HepG2 (cell line): ENCODE results near the gene MAPRE3. TPM values are rescaled to one million over a fixed set of nuclear protein-coding genes. Genes with fewer than 3 reads are reported as not detected.

Experiments
- ATAC-seq: fragments of 200-7000 bp; cut with Tn5 transposase; 3 replicates; pipeline ENCODE4 v1.9.1; 2020; ENCODE audit warnings: mild to moderate bottlenecking, moderate library complexity
- BruUV-seq: library from RNA; stranded (reverse); fragments of 400-500 nt; replicated peaks from 2 replicates; lab custom pipeline; 2021; lab: Mats Ljungman, UMichigan
- CTCF ChIA-PET: fragments of 300-600 bp; formaldehyde crosslinking; extraction: SDS; loops from one replicate; lab custom pipeline; 2021; ENCODE audit warnings: low total read pairs, inconsistent platforms, low intra/inter-chr PET ratio; lab: Yijun Ruan, JAX
- POLR2A ChIA-PET: fragments of 350-600 bp; sonication (Branson Sonifier 250); formaldehyde crosslinking; loops from one replicate; lab custom pipeline; 2020; ENCODE audit warnings: antibody characterized with exemption, inconsistent platforms; lab: Yijun Ruan, JAX
- DNase-seq: peaks from one replicate; pipeline ENCODE4 v3.0.0-alpha.2; 2015; ENCODE audit warnings: low spot score
- FAIRE-seq: peaks from 3 replicates; lab custom pipeline; 2011; peaks lifted over from hg19 to GRCh38; lab: Jason Lieb, UNC
- H2AFZ ChIP-seq: one replicate; pipeline ENCODE4 v1.6.1; 2011; ENCODE audit warnings: low read length, inconsistent platforms
- H3K27ac ChIP-seq: fragments of 300-600 bp; 3 replicates; pipeline ENCODE4 v1.8.0; 2011; ENCODE audit warnings: mixed run types, mild to moderate bottlenecking, mixed read lengths, low read length, inconsistent platforms; ENCODE audit not compliant: insufficient read depth; ENCODE audit errors: extremely low read length
- H3K27me3 ChIP-seq, 2 experiments: fragments of 200-600 bp in 1 of 2; 2 replicates in 1 of 2; 3 replicates in 1 of 2; pipeline versions ENCODE4 v1.6.0 to v1.8.0; 2011; ENCODE audit warnings: low read length in 2 of 2, mild to moderate bottlenecking in 2 of 2, moderate library complexity in 2 of 2, inconsistent platforms in 1 of 2; ENCODE audit not compliant: insufficient read depth in 2 of 2, control insufficient read depth in 1 of 2
- H3K36me3 ChIP-seq, 2 experiments: fragments of 200-600 bp in 1 of 2; replicated peaks in 1 of 2; 2 replicates in 1 of 2; 3 replicates in 1 of 2; pipeline versions ENCODE4 v1.5.1 to v1.8.0; 2011; ENCODE audit warnings: low read length in 2 of 2, inconsistent platforms in 1 of 2; ENCODE audit not compliant: insufficient read depth in 2 of 2, control insufficient read depth in 1 of 2
- H3K4me1 ChIP-seq: 2 replicates; pipeline ENCODE4 v1.5.1; 2012; ENCODE audit warnings: low read length, inconsistent platforms; ENCODE audit not compliant: insufficient read depth
- H3K4me2 ChIP-seq: 2 replicates; pipeline ENCODE4 v1.6.0; 2011; ENCODE audit warnings: low read depth, low read length, inconsistent platforms
- H3K4me3 ChIP-seq, 3 experiments: fragments of 200-600 bp in 1 of 3; sonication (generic), shearing (Covaris generic) in 1 of 3; replicated peaks in 1 of 3; 2 replicates each; pipeline ENCODE4 v1.5.1; 2011 to 2016; ENCODE audit warnings: low read length in 3 of 3, inconsistent platforms in 2 of 3, low read depth in 2 of 3, mild to moderate bottlenecking in 2 of 3, control low read depth in 1 of 3, mixed read lengths in 1 of 3; ENCODE audit not compliant: insufficient read depth in 1 of 3
- H3K79me2 ChIP-seq: one replicate; pipeline ENCODE4 v1.6.1; 2011; ENCODE audit warnings: low read length, inconsistent platforms; ENCODE audit not compliant: insufficient read depth
- H3K9ac ChIP-seq: 2 replicates; pipeline ENCODE4 v1.6.0; 2011; ENCODE audit warnings: mild to moderate bottlenecking, low read depth, low read length, inconsistent platforms; ENCODE audit not compliant: insufficient read depth
- H3K9me3 ChIP-seq: 2 replicates; pipeline ENCODE4 v1.5.1; 2012; ENCODE audit warnings: mild to moderate bottlenecking, low read length
- H4K20me1 ChIP-seq: 2 replicates; pipeline ENCODE4 v1.6.0; 2011; ENCODE audit warnings: inconsistent platforms, mild to moderate bottlenecking, low read length, moderate library complexity; ENCODE audit not compliant: insufficient read depth
- GZF1 ChIP-seq: sonication (generic); formaldehyde crosslinking; IDR thresholded peaks from 2 replicates; pipeline ENCODE4 v1.5.1; 2020; ENCODE audit warnings: mild to moderate bottlenecking, missing genetic modification reagents
- HIVEP1 ChIP-seq: sonication (generic); formaldehyde crosslinking; IDR thresholded peaks from 2 replicates; pipeline ENCODE4 v1.4.0; 2020; ENCODE audit warnings: mild to moderate bottlenecking, missing genetic modification reagents
- KLF12 ChIP-seq: sonication (generic); formaldehyde crosslinking; IDR thresholded peaks from 2 replicates; pipeline ENCODE4 v1.4.0; 2020; ENCODE audit warnings: missing genetic modification reagents, borderline replicate concordance
- SYNCRIP ChIP-seq: fragments of 200-400 bp; formaldehyde crosslinking; IDR thresholded peaks from 2 replicates; pipeline ENCODE4 v1.6.1; 2018; ENCODE audit warnings: mild to moderate bottlenecking, low read depth, low read length; ENCODE audit not compliant: insufficient read depth
- TRIM24 ChIP-seq: sonication (generic); formaldehyde crosslinking; IDR thresholded peaks from 2 replicates; pipeline ENCODE4 v1.8.0; 2022; ENCODE audit warnings: mild to moderate bottlenecking, missing genetic modification reagents
- ZBTB8A ChIP-seq: sonication (generic); formaldehyde crosslinking; IDR thresholded peaks from 2 replicates; pipeline ENCODE4 v1.4.0; 2020; ENCODE audit warnings: mild to moderate bottlenecking, low read depth, missing genetic modification reagents, borderline replicate concordance
- ZFP41 ChIP-seq: sonication (generic); formaldehyde crosslinking; IDR thresholded peaks from 2 replicates; pipeline ENCODE4 v1.4.0; 2020; ENCODE audit warnings: mild to moderate bottlenecking, missing genetic modification reagents, borderline replicate concordance
- ZFP82 ChIP-seq: sonication (generic); formaldehyde crosslinking; IDR thresholded peaks from 2 replicates; pipeline ENCODE4 v1.5.1; 2020; ENCODE audit warnings: mild to moderate bottlenecking, missing genetic modification reagents, borderline replicate concordance
- ZKSCAN8 ChIP-seq: IDR thresholded peaks from 2 replicates; pipeline ENCODE4 v1.6.1; 2016; ENCODE audit warnings: borderline replicate concordance, missing genetic modification reagents, missing compliant biosample characterization
- ZNF12 ChIP-seq: sonication (generic); formaldehyde crosslinking; IDR thresholded peaks from 2 replicates; pipeline ENCODE4 v1.5.0; 2020; ENCODE audit warnings: missing genetic modification reagents
- ZNF550 ChIP-seq: sonication (generic); formaldehyde crosslinking; IDR thresholded peaks from 2 replicates; pipeline ENCODE4 v1.4.0; 2020; ENCODE audit warnings: mild to moderate bottlenecking, missing genetic modification reagents, borderline replicate concordance
- ZNF703 ChIP-seq: sonication (generic); formaldehyde crosslinking; IDR thresholded peaks from 2 replicates; pipeline ENCODE4 v1.5.1; 2020; ENCODE audit warnings: missing genetic modification reagents, mild to moderate bottlenecking, moderate library complexity, borderline replicate concordance
- ZSCAN25 ChIP-seq: sonication (generic); formaldehyde crosslinking; IDR thresholded peaks from 2 replicates; pipeline ENCODE4 v1.8.0; 2022; ENCODE audit warnings: mild to moderate bottlenecking, missing genetic modification reagents
- WGBS: methylation state at CpG from one replicate; pipeline ENCODE4 v1.1.6; 2017; ENCODE audit warnings: low lambda C conversion rate; 5-methylcytosine and 5-hydroxymethylcytosine counted together
- in situ Hi-C: cut with HindIII; loops from 2 replicates; pipeline ENCODE4 v1.10.0; 2017; ENCODE audit warnings: low pct_unique_long_range_greater_than_20kb; ENCODE audit not compliant: extremely low pct_ligation_motif_present
- intact Hi-C: fragments of 100-400 bp; cut with micrococcal nuclease; formaldehyde crosslinking; loops from one replicate; pipeline ENCODE4 v1.10.0; 2022; ENCODE audit not compliant: unreplicated experiment
- polyA plus RNA-seq, 8 experiments: library from polyadenylated mRNA; depleted of rRNA in 3 of 8; stranded (reverse) in 7 of 8; unstranded in 1 of 8; fragments of >200 nt; fragmentation: Illumina TruSeq in 4 of 8; extraction: Trizol in 4 of 8; gene quantifications; 2 replicates each; pipeline versions ENCODE4 v1.2.1 to v1.2.3, GENCODE V29; 2011 to 2016; ENCODE audit warnings: low read depth in 4 of 8, missing spikeins in 1 of 8, mixed read lengths in 1 of 8; ENCODE audit not compliant: insufficient read depth in 1 of 8
- total RNA-seq, 5 experiments: library from RNA; depleted of rRNA; stranded (reverse); fragments of >200 nt; fragmentation: Illumina TruSeq; extraction: Trizol; gene quantifications; 2 replicates each; pipeline ENCODE4 v1.2.3, GENCODE V29; 2016; ENCODE audit warnings: low read depth in 1 of 5
- TF ChIP-seq, protein P1 (sequence below): sonication (generic); formaldehyde crosslinking; IDR thresholded peaks from 2 replicates; pipeline ENCODE4 v1.5.1; 2020; ENCODE audit warnings: missing genetic modification reagents, mild to moderate bottlenecking, borderline replicate concordance
- TF ChIP-seq, protein P2 (sequence below): sonication (generic); formaldehyde crosslinking; IDR thresholded peaks from 2 replicates; pipeline ENCODE4 v1.4.0; 2020; ENCODE audit warnings: mild to moderate bottlenecking, missing genetic modification reagents
- TF ChIP-seq, protein P3 (sequence below): sonication (generic); formaldehyde crosslinking; IDR thresholded peaks from 2 replicates; pipeline ENCODE4 v1.4.0; 2020; ENCODE audit warnings: missing genetic modification reagents, mild to moderate bottlenecking, borderline replicate concordance

The MAPRE3 gene
- total and polyA plus RNA-seq, 2 of the 13 experiments (the other 11 are each of a cell fraction or from before 2014, with no cell fraction given) = 0.31 to 0.91 TPM

- peaks cover 24% of the 10 kb centered on the region for H3K4me1 ChIP-seq
- H3K9me3 ChIP-seq = no peaks in the 10 kb centered on the region
- ATAC-seq = peak; percentile 72
- peaks cover 3% of the 10 kb centered on the region; the same call in 1 of the 2 replicates for H4K20me1 ChIP-seq
- BruUV-seq = no TSS peak
- WGBS = under 1% methylated on average over 36 of the region's 67 CpGs
- intact Hi-C loops (loop anchor here (1.0 to 2.0 kb wide), 4 partner anchors 19 to 35 kb away; partner anchors contain the start of genes EMILIN1, KHK, OST4 and TMEM214), in situ Hi-C loops (no loop called here)
- CTCF ChIA-PET = interaction anchor here (0.7 kb wide), 1 partner anchor 89 kb away, joined by 3 read pairs; no protein-coding TSS in a partner anchor
- peaks cover 8% of the 10 kb centered on the region for H3K79me2 ChIP-seq
- H3K4me3 ChIP-seq = peak within 1 kb of the TSS; percentile 86 to 97 (median 91)
- peak within 1 kb of the TSS; percentile 81 for H3K27ac ChIP-seq
- DNase-seq = peak; percentile 94
- peak within 1 kb of the TSS; percentile 68 for H2AFZ ChIP-seq
- H3K4me2 ChIP-seq = peak within 1 kb of the TSS; percentile 99
- peaks cover 9 to 34% of the 10 kb centered on the region in 2 experiments for H3K36me3 ChIP-seq
- POLR2A ChIA-PET = interaction anchor here (0.7 to 6.4 kb wide), 19 partner anchors 9 to 378 kb away, joined by 3 to 100 read pairs (median 11); partner anchors contain the start of genes ATRAID, EIF2B4, EMILIN1 and GTF3C2
- peak within 1 kb of the TSS; percentile 77 for H3K9ac ChIP-seq
- no peaks in the 10 kb centered on the region; a peak in 1 of 5 replicates for H3K27me3 ChIP-seq
- no peak for FAIRE-seq
- TF ChIP-seq, protein P1, sequence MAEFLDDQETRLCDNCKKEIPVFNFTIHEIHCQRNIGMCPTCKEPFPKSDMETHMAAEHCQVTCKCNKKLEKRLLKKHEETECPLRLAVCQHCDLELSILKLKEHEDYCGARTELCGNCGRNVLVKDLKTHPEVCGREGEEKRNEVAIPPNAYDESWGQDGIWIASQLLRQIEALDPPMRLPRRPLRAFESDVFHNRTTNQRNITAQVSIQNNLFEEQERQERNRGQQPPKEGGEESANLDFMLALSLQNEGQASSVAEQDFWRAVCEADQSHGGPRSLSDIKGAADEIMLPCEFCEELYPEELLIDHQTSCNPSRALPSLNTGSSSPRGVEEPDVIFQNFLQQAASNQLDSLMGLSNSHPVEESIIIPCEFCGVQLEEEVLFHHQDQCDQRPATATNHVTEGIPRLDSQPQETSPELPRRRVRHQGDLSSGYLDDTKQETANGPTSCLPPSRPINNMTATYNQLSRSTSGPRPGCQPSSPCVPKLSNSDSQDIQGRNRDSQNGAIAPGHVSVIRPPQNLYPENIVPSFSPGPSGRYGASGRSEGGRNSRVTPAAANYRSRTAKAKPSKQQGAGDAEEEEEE (CRISPR knock-in tag) = no peak
- peak; percentile 75; the same call in 1 of the 2 replicates for TF ChIP-seq GZF1 (CRISPR knock-in tag)
- peak; percentile 58 for TF ChIP-seq KLF12
- TF ChIP-seq ZNF550 (CRISPR knock-in tag) = 0 out of 2 replicates have a peak, but pooled peaks have one; percentile 47
- TF ChIP-seq ZNF703 (CRISPR knock-in tag) = no peak
- 0 out of 2 replicates have a peak, but pooled peaks have one; percentile 86 for TF ChIP-seq ZFP41 (CRISPR knock-in tag)
- peak; percentile 85 for TF ChIP-seq ZBTB8A (CRISPR knock-in tag)
- TF ChIP-seq, protein P2, sequence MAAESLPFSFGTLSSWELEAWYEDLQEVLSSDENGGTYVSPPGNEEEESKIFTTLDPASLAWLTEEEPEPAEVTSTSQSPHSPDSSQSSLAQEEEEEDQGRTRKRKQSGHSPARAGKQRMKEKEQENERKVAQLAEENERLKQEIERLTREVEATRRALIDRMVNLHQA (CRISPR knock-in tag) = peak; percentile 59; the same call in 1 of the 2 replicates
- peak; percentile 37; the same call in 1 of the 2 replicates for TF ChIP-seq ZNF12
- peak; percentile 57 for TF ChIP-seq ZKSCAN8
- peak; percentile 86 for TF ChIP-seq HIVEP1 (CRISPR knock-in tag)
- TF ChIP-seq, protein P3, sequence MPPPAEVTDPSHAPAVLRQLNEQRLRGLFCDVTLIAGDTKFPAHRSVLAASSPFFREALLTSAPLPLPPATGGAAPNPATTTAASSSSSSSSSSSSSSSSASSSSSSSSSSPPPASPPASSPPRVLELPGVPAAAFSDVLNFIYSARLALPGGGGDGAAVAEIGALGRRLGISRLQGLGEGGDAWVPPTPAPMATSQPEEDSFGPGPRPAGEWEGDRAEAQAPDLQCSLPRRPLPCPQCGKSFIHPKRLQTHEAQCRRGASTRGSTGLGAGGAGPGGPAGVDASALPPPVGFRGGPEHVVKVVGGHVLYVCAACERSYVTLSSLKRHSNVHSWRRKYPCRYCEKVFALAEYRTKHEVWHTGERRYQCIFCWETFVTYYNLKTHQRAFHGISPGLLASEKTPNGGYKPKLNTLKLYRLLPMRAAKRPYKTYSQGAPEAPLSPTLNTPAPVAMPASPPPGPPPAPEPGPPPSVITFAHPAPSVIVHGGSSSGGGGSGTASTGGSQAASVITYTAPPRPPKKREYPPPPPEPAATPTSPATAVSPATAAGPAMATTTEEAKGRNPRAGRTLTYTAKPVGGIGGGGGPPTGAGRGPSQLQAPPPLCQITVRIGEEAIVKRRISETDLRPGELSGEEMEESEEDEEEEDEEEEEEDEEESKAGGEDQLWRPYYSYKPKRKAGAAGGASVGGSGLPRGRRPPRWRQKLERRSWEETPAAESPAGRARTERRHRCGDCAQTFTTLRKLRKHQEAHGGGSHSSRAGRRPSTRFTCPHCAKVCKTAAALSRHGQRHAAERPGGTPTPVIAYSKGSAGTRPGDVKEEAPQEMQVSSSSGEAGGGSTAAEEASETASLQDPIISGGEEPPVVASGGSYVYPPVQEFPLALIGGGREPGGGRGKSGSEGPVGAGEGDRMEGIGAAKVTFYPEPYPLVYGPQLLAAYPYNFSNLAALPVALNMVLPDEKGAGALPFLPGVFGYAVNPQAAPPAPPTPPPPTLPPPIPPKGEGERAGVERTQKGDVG (CRISPR knock-in tag) = no peak; the same call in 1 of the 2 replicates
- peak; percentile 24; the same call in 1 of the 2 replicates for TF ChIP-seq ZSCAN25
- TF ChIP-seq TRIM24 (CRISPR knock-in tag) = no peak
- peak; percentile 79 for TF ChIP-seq ZFP82
- no peak for TF ChIP-seq SYNCRIP
Measured at GRCh38 chr2:27050996-27051901, 80.8 kb downstream of the MAPRE3 start, which contains the start of gene AGBL5. Gene AGBL5, plus strand, starts transcription at chr2:27051668. Its CDS starts 1,291 bp downstream, at chr2:27052959.
